ENCODE results near the gene BNIP5. TPM values are rescaled to one million over a fixed set of nuclear protein-coding genes. Genes with fewer than 3 reads are reported as not detected.

Gene BNIP5
- total RNA-seq, 1 donor from 2014 or later = not detected

DNA sequence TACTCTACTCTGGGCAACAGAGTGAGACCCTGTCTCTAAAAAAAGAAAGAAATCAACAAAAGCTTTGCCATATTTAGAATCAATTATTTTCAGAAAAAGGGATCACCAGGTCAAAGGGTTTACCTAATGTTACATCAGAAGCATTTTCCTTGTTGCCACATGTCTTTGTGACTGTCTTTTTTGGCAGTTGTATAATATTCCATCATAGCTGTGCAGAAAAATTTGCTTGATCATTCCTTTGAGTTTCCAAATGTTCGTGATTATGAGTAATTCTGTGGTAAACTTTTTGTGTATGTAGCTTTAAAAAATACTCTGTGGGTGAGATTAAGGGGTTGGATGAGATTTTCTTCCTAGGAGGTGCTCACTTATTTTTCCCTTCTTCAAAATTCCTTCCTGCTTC, 40.4 kb downstream of the BNIP5 start:
- no peak for DNase-seq

DNA sequence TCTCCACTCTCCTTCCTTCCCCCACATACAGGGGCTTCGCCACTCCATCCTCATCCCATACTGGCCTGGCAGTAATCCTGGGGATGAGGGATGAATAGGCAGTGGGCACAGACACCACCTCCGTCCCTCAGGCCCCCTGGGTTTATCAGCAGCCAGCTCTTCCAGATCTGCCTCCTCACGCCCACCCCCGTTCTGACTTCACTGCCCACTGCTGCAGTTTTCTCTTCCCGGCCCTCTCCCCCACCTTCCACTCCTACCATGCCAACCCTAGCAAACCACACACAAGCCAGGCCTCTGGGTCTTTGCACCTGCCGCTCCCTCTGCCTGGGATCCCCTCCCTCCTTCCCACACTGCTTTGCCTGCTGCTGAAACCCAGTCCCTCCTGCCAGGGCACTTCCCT, 44.5 kb downstream of the BNIP5 start:
- no peak for DNase-seq

DNA sequence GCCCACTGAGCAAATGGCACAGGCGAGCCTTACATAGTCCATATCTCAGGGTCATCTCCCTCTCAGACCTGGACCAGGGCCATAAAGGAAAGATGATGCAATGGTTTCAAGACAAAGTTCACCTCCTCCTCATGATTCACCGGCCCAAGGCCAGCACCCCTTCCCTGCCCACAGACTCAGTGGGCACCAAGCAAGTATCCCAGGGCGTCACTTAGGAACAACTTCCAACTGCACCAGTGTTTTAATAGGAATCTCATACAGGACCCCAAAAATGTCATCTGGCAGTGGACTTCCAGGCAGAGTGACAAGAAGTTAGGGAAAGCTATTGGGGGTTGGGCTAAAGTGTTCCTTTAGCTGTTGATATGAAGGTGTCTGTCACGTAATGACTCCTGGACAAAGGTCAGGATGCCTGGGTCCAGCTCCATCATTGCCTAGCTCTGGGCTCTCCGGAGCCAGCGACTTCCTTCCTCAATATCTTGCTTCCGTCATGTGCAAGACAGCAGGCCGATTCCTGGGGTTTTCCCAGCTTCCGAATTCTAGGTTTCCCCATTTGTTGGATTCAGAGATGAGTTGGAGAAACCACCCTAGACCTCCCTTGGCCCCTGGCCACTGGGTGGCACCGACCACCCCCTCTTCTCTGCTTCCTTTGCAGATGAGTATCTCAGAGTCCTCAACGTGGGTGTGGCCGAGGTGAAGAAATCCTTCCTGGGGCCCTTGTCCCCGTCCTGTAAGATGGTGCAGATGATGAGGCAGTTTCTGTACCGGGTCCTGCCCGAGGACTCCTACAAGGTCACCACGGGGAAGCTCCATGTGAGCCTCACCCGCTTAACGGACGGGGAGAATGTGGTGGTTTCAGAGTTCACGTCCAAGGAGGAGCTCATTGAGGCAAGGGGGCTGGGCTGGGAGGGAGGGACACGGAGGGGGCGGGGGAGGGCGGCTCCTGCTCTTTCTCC, 45.7 kb downstream of the BNIP5 start:
- DNase-seq = no peak

DNA sequence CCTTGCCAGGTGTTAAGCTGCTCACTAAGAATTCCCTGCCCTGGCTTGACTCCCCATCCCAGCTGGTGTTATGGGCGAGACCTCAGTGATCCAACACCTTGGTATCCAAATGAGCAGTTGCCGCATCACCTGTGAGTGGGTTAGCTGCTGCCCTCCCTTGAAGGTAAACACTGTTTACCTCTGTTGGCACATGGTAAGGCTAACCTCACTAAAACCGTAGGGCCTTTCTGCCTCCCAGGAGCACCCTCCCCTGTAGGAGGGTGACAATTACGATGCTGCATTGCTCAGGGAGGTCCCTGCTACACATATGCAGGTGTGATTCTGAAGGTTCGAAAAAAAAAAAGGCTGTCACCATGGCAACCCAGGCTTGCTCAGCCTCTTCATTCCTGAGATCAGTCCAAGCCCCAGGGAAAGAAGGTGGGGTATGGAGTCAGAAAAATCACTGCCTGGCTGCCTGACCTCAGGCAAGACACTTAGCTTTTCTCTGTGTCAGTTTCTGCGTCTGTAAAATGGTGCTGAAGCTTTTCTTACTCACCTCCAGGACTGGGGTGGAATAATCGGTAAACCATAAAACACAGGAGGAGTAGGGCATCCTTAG, 47.3 kb downstream of the BNIP5 start:
- DNase-seq = peak; percentile 22

DNA sequence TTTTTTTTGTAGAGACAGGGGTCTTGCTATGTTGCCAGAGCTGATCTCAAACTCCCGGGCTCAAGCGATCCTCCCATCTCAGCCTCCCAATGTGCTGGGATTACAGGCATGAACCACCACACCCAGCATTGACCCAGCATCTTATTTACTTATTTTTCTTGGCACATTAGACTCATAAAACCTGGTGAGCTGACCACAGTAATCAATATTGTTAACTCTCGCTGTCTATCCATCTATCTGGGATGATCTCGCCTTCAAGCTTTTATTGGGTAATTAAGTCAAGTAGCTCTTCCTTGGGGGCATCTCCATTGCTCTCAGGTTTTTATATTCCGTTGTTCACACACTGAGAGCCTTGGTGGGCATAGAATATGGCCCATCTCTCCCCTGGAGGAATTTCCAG, 49.8 kb downstream of the BNIP5 start:
- no peak for DNase-seq

DNA sequence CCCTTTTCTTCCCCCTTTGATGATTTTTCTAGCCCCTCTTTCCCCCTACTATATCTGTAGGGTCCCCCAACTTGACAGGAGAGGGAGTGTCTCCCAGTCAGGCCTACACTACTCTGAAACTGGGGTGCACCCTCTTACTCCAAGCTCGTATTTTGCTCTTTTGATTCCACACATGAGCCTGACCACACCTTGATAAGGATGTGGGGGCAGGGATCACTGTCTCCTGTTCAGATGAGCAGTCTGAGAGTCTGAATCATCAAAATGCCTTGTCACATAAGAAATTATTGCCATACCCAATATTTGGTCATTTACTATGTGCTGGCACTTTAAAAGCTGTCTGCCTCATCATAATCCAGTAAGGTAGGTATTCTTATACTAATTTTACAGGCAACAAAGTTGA, 50.9 kb downstream of the BNIP5 start:
- no peak for DNase-seq

DNA sequence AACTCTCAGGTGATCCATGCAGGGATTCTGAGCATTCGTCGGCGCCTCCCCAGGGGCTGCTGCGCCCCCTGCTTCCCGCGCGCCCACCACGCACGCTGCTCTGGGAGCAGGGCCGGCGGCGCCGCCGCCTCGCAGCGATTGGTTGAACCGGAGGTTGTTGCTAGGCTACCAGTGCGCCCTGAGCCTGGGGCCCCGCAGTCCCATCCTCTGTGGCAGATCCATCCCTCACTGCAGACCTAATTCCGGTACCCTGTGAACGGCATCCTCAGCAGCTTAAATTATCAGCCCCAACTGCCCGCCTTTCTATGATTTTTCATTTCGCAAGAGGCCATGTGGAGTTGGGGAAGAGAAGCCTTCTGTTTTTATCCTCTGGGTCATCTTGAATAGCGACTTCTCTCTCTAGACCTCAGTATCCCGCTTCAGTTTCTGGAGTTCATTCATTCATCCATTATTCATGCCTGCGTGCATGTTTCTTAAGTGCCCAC, 51.5 kb downstream of the BNIP5 start:
- no peak for DNase-seq

DNA sequence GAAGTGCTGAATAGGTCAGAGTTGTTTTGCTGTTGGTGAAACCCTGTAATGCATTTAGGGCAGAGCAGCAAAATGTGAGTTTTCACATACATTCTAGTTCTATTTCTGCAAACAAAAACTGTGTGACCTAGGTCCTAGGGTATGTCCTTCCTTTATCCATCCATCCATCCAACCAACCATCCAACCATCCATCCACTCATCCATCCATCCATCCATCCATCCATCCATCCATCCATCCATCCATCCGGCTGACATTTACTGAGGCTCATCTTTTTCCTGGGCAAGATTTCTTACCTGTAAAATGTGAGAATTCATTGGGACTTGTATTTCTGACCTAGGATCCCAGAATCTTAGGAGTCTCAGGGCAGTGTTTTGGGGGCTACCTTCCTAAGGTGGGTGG, 52.3 kb downstream of the BNIP5 start:
- no peak for DNase-seq

DNA sequence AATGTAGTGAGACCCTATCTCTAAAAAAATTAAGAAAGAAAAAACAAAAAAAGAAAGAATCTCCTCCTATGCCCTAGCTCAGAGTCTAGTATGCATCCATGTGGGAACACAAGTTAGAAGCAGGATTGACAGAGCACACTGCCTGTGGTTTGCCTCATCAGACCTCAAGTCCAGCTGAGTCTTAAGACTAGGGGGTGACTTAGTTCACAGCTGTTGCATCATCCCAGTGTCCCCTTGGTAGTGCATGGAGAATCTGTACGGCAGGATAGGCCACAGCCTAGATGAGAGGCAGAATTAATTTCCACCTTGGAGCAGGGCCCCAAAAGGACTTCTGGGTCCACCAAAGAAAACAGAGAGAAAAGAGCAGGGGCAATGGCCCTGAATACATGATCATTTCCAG, 53.1 kb downstream of the BNIP5 start:
- DNase-seq = no peak

DNA sequence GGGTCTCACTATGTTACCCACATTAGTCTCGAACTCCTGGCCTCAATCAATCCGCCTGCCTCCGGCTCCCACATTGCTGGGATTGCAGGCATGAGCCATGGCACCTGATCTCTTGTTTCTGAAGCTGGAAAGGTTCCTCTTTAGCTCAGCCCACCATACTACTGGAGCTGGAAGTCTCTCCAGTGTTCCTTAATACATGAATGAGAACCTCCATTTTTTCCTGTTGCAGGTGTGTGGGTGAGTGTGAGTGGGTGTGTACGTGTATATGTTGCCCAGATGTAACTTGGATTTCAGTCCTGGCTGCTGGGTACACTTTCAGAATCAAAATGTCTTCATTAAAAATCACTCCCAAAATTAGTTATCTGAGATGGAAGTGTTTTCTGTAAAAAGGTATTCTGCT, 55.7 kb downstream of the BNIP5 start:
- DNase-seq = no peak

DNA sequence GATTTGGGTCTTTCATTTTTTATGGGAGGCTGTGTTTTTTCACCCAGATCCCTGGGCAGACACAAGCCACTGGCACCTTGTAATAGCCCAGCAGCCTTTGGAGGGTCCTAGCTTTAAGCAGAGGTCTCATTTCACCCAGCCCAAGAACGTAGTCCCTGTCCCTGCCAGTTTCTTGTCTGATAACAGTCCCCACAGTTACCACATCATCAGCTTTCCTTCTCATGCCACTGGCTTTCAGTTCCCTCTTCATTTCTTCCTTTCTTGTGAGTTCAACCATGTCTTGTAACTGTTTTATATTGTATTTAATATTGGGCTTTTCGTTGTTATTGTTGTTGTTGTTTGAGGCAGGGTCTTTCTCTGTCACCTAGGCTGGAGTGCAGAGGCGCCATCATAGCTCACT, 56.2 kb downstream of the BNIP5 start:
- DNase-seq = no peak

DNA sequence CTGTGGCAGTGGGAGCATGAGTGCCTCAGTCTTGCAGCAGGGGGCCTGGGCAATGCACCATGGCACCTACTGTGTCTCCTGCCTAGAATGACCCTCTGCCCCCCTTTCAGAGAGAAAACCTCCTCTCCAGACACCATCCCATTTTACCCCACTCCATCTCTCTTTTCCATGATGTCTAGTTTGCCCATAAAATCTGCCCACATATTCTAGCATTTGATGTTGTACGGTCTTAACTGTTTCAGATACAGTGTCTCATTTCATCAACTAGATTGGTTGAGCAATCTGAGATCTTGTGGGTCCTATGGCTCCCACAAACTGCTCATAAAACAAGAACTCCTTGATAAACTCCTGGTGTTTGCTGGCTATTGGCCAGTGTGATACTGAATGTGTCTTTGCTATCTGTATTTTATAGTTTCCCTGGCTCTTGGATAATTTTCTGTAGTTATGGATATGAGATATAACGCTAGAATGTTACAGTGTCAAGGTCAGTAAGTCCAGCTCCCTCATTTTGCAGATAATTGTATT, 58.7 kb downstream of the BNIP5 start:
- DNase-seq = no peak

DNA sequence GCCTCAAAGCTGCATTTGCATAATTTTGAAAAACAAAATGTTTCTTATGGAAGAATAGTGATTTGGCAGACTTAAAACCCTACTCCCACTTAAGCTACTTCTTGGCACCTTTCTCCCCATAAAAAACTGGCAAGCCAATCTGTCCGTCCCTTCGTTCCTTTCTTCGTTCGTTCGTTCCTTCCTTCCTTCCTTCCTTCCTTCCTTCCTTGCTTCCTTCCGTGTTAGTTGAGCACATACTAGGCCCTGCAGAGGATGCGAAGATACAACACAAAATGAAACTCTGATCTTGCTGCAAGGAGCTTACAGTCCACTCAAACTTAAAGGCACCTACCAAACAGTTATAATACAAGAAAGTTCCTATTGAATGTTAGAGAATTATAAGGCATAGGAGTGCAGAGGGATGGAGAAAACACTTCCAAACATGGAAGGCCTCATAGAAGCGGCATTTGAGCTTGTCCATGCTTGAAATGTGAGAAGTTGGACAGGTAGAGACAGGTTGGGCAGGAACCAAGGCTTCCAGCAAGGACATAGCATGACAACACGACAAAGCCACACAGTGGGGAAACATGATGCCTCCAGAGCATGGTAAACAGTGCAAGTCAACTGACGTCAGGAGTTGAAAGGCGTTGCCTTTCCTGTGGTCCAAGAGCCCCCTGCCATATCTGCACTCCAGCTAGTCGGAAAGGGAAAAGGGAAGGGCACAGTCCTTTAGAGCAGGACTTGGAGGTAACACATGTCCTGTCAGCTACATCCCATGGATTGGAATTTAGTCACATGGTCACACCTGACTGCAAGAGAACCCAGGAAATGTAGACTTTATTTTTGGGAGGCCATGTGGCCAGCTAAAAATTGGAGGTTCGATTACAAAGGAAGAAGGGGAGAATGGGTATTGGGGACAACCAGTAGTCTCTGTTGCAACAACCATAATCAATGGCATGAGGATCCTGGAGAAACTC, 59.8 kb downstream of the BNIP5 start:
- DNase-seq = no peak

DNA sequence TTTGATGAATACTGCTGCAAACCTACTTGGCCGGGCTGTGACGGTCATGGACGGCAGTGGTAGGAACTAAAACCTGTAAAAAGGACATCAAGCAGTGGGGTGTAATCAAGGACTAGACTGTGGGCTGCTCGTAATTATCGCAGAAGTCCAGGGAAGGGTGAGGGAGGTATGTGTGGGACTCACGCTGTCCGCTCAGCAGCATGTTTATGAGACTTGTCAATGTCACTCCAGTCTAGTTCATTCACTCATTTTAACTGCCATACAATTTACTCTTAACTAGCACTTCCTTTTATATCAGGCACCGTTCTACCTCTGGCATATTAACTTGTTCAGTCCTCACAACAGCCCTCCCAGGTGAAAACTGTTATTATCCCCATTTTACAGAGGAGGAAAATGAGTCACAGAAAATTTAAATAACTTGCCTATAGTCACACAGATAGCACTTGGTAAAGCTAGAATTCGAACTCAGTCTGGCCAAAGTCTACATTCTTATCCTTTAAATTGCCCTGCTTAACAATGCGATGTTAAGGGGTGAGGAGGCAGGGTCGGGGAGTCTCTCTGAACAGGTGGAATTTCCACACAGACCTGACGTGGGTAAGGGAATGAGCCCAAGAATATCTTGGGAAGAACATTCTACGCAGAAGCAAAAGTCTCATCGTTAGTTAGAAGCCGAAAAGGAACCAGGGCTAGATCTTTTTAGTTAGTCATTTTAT, 62.7 kb downstream of the BNIP5 start:
- no peak for DNase-seq

DNA sequence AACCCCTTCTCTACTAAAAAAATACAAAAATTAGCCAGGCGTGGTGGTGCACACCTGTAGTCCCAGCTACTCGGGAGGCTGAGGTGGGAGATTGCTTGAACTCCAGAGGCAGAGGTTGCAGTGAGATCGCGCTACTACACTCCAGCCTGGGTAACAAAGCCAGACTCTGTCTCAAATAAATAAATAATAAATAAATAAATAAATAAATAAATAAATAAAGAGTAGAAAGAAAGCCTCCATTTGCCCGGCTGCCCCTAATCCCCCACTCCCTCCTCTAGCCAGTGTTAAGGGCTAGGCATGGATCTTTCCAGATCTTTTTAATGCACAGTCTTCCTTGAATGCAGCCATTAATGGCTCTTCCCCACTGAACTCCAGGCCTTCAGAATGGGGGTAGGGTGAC, 63.6 kb downstream of the BNIP5 start:
- DNase-seq = no peak

DNA sequence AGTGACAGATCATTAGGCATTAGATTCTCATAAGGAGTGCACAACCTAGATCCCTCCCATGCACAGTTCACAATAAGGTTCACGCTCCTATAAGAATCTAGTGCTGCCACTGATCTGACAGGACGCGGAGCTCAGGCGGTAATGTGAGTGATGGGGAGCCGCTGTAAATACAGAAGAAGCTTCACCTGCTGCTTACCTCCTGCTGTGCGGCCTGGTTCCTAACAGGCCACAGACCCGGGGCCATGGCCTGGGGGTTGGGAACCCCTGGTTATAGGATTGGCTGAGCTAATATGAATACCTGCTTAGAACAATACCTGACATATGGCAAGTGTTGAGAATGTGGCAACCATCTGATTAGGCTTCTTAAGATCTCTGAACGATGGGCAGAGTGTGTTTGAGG, 64.5 kb downstream of the BNIP5 start:
- no peak for DNase-seq

DNA sequence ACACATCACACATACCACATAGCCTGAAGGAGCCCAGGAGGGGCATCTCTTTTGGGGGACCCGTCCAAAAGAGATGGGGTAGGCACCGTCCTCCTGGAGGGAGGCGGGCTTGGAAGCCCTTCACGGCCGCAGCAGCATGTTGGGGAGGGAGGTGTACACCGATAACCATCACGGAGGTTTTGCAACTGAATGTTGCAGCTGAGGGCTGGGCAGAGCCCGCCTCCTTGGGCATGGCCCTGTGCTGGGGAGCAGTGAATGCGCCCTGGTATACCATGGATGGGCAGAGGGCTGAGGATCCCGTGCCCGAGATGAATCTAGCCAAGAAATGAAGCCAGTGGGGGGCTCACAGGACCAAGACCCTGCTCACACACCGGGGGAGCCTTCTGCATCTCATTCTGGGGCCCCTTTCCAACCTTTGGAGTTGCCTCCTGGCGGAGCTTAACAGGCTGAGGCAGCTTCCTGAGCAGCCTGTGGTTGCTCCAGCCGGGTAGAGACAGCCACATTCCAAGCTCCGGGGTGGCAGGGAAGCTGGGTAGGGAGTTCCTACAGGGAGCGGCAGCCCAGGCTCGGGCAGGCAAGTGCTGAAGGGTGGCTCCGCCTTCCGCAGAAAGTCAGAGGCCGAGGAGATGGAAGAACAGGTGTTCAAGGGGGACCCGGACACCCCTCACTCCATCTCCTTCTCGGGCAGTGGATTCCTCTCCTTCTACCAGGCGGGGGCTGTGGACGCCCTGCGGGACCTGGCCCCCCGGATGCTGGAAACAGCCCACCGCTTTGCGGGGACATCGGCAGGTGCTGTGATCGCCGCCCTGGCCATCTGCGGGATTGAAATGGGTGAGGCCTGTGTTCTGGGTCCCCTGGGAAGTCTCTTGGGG, 66.6 kb downstream of the BNIP5 start, which contains the start of gene PNPLA1:
Gene PNPLA1, plus strand, starts transcription at position 227 of the 872 bp plus-strand sequence. Its CDS starts 400 bp downstream, at position 627.
- peak; percentile 8 for DNase-seq

DNA sequence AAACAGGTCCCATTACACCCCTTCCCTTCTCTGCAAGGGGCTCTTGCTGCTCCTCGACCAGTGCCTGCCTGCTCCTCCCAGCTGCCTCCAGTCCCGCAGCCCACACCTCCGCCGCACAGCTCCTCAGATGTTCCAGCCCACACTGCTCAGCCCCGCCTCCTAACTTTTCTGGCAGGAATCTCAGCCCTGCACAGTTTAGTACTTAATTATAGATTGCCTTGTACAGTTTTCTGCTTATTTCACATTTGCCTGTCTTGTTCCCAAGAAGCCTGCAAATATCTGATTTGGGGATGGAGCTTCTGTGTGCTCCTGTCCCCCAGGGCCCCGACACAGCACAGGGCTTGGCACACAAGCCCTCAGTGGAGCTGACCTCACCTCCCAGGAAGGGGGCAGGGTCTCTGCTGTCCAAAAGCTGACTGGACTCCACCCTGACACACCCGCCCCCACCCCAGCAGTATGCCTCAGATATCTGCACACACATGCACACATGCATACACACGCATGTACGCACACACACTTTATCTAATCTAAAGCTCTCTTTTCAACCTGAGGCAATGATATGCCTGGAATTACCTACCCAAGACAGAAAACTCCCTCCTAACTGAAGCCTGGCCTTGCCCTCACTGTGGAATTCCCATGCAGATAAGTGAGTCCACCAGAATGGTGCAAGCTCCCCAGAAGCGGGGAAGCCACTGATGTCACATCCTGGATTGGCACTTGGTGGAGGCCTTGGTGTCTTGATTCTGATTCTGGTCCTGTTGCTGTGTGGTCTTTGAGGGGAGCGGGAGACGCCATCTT, 68.0 kb downstream of the BNIP5 start:
- DNase-seq = peak; percentile 32

DNA sequence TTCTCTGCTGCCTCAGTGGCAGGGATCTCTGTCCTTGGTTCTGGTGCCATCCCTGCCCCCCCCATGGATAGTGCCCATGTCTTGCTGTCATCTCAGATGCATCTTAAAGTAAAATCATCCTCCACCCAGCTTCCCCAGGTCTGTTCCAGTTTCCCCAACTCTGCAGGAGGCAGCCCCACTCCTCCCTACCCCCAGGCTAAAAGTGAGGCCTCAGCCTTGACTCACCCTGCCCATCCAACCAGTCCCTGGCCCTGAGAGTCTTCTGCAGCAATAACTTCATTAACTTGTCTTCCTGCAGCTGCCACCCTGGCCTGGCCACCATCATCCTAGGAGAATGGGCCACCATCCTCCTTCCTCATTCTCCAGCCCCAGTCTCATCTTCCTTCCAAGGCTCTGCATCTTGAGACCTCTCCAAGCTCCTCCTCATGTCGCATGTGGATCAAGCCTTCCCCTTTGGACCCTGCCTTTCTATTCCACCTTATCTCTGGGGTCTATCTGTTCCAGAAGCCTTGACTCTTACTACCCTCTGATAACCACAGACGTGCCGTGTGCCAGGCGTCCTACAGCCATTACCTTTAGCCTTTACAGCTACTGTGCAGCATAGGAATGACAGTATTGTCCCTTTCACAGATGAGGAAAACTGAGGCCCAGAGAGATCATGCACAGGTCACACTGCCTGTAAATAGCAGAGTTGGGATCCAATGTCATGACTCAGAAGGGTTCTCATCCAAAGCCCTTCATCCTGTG, 68.8 kb downstream of the BNIP5 start:
- DNase-seq = no peak
